HCT116 (cell line): ENCODE measurements around the gene VEGFD. TPM values are rescaled to one million over a fixed set of nuclear protein-coding genes. Genes with fewer than 3 reads are reported as not detected.
A peak's percentile ranks its signal among the peaks of the same experiment; 100 is the strongest.

ENCODE experiments used
- ATAC-seq: fragments of 200-7000 bp; cut with Tn5 transposase; 2 replicates; pipeline ENCODE4 v1.9.1; 2020; ENCODE audit warnings: mild to moderate bottlenecking, moderate library complexity
- BruUV-seq: library from RNA; stranded (reverse); fragments of 400-500 nt; replicated peaks from 2 replicates; lab custom pipeline; 2021; lab: Mats Ljungman, UMichigan
- CTCF ChIA-PET: fragments of 300-600 bp; sonication (Branson Sonifier 250); formaldehyde crosslinking; loops from one replicate; lab custom pipeline; 2021; ENCODE audit warnings: antibody characterized with exemption; lab: Charles Lee
- POLR2A ChIA-PET: fragments of 300-600, 350-600 bp; sonication (Branson Sonifier 250); formaldehyde crosslinking; loops from one replicate; lab custom pipeline; 2021; ENCODE audit warnings: antibody characterized with exemption; lab: Charles Lee
- RAD21 ChIA-PET, 2 experiments: fragments of 300-600 bp; sonication (Branson Sonifier 250); formaldehyde crosslinking; loops; one replicate each; lab custom pipeline; 2023; ENCODE audit warnings: low total read pairs in 2 of 2; ENCODE audit not compliant: uncharacterized antibody in 2 of 2, unreplicated experiment in 2 of 2, low non-redundant PET in 1 of 2; lab: Charles Lee
- DNase-seq: peaks from one replicate; pipeline ENCODE4 v3.0.0-alpha.2; 2010; ENCODE audit warnings: low read depth, low spot score
- H2AFZ ChIP-seq: fragments of 200-600 bp; shearing (Covaris generic), sonication (generic); 2 replicates; pipeline ENCODE4 v1.6.1; 2017; ENCODE audit warnings: low read depth, mixed run types, mixed read lengths, antibody characterized with exemption, low read length; ENCODE audit not compliant: poor library complexity, severe bottlenecking
- H3K27ac ChIP-seq: 2 replicates; pipeline ENCODE4 v1.5.1; 2012; ENCODE audit warnings: low read depth, low read length
- H3K27me3 ChIP-seq: fragments of 200-600 bp; sonication (generic); 2 replicates; pipeline ENCODE4 v1.6.1; 2016; ENCODE audit warnings: mixed run types, low read length, mixed read lengths; ENCODE audit not compliant: insufficient read depth
- H3K36me3 ChIP-seq, 2 experiments: fragments of 200-500 bp in 1 of 2; fragments of 200-600 bp in 1 of 2; sonication (Bioruptor generic) in 1 of 2; sonication (generic) in 1 of 2; 2 replicates each; pipeline versions ENCODE4 v1.5.1 to v1.6.1; 2014 to 2016; ENCODE audit warnings: low read length in 2 of 2, inconsistent platforms in 1 of 2, mixed read lengths in 1 of 2, mixed run types in 1 of 2; ENCODE audit not compliant: insufficient read depth in 2 of 2, control insufficient read depth in 1 of 2
- H3K4me1 ChIP-seq, 2 experiments: fragments of 200-600 bp in 1 of 2; sonication (generic) in 1 of 2; 2 replicates each; pipeline versions ENCODE4 v1.5.1 to v1.6.1; 2012 to 2017; ENCODE audit warnings: low read length in 2 of 2, inconsistent platforms in 1 of 2, mild to moderate bottlenecking in 1 of 2, mixed read lengths in 1 of 2, mixed run types in 1 of 2, moderate library complexity in 1 of 2; ENCODE audit not compliant: insufficient read depth in 2 of 2, control insufficient read depth in 1 of 2
- H3K4me2 ChIP-seq: fragments of 200-600 bp; sonication (generic); 2 replicates; pipeline ENCODE4 v1.6.1; 2017; ENCODE audit warnings: mixed run types, low read length, mixed read lengths
- H3K4me3 ChIP-seq, 2 experiments: fragments of 200-600 bp in 1 of 2; sonication (generic) in 1 of 2; replicated peaks in 1 of 2; 2 replicates each; pipeline ENCODE4 v1.5.1; 2011 to 2016; ENCODE audit warnings: low read length in 2 of 2, control low read depth in 1 of 2, low read depth in 1 of 2, mild to moderate bottlenecking in 1 of 2, mixed read lengths in 1 of 2, mixed run types in 1 of 2
- H3K79me2 ChIP-seq: fragments of 200-600 bp; sonication (generic); 2 replicates; pipeline ENCODE4 v1.6.1; 2017; ENCODE audit warnings: mild to moderate bottlenecking, mixed run types, low read length, moderate library complexity, mixed read lengths; ENCODE audit not compliant: insufficient read depth
- H3K9ac ChIP-seq: fragments of 200-600 bp; sonication (generic); 2 replicates; pipeline ENCODE4 v1.6.1; 2016; ENCODE audit warnings: low read length, mixed read lengths
- H3K9me2 ChIP-seq: fragments of 200-600 bp; sonication (generic), shearing (Covaris generic); 2 replicates; pipeline ENCODE4 v1.6.1; 2017; ENCODE audit warnings: mixed run types, mild to moderate bottlenecking, moderate library complexity; ENCODE audit not compliant: insufficient read depth
- H3K9me3 ChIP-seq, 2 experiments: fragments of 200-500 bp in 1 of 2; fragments of 200-600 bp in 1 of 2; sonication (Bioruptor generic) in 1 of 2; sonication (generic) in 1 of 2; 2 replicates each; pipeline ENCODE4 v1.6.1; 2014 to 2017; ENCODE audit warnings: low read length in 2 of 2, mixed read lengths in 2 of 2, inconsistent platforms in 1 of 2, low read depth in 1 of 2, mild to moderate bottlenecking in 1 of 2, mixed run types in 1 of 2, moderate library complexity in 1 of 2; ENCODE audit not compliant: control insufficient read depth in 1 of 2, insufficient read depth in 1 of 2
- H4K20me1 ChIP-seq: fragments of 200-600 bp; sonication (generic), shearing (Covaris generic); 2 replicates; pipeline ENCODE4 v1.6.1; 2017; ENCODE audit warnings: mixed run types, mild to moderate bottlenecking, moderate library complexity; ENCODE audit not compliant: insufficient read depth
- ATF3 ChIP-seq: IDR thresholded peaks from 2 replicates; pipeline ENCODE4 v1.6.1; 2012
- CBX3 ChIP-seq: IDR thresholded peaks from 2 replicates; pipeline ENCODE4 v1.6.1; 2012; ENCODE audit warnings: low read depth
- CEBPB ChIP-seq: IDR thresholded peaks from 2 replicates; pipeline ENCODE4 v1.6.1; 2012; ENCODE audit warnings: low read depth
- ELF1 ChIP-seq: IDR thresholded peaks from 2 replicates; pipeline ENCODE4 v1.6.1; 2012; ENCODE audit warnings: low read depth, borderline replicate concordance
- EZH2 ChIP-seq: fragments of 200-600 bp; sonication (generic); IDR thresholded peaks from 2 replicates; pipeline ENCODE4 v1.6.1; 2017; ENCODE audit warnings: antibody characterized with exemption, mixed run types
- FOSL1 ChIP-seq: IDR thresholded peaks from 2 replicates; pipeline ENCODE4 v1.6.1; 2012; ENCODE audit warnings: low read depth
- MAX ChIP-seq: IDR thresholded peaks from 2 replicates; pipeline ENCODE4 v1.6.1; 2012
- POLR2AphosphoS5 ChIP-seq: IDR thresholded peaks from 2 replicates; pipeline ENCODE4 v1.6.1; 2011; ENCODE audit warnings: mild to moderate bottlenecking, low read depth, low read length, moderate library complexity
- RAD21 ChIP-seq: IDR thresholded peaks from 2 replicates; pipeline ENCODE4 v1.6.1; 2012; ENCODE audit warnings: low read depth, mild to moderate bottlenecking
- REST ChIP-seq: IDR thresholded peaks from 2 replicates; pipeline ENCODE4 v1.6.1; 2012; ENCODE audit warnings: low read depth
- SIN3A ChIP-seq: IDR thresholded peaks from 2 replicates; pipeline ENCODE4 v1.6.1; 2012; ENCODE audit warnings: low read depth
- SP1 ChIP-seq: IDR thresholded peaks from 2 replicates; pipeline ENCODE4 v1.6.1; 2012; ENCODE audit warnings: low read depth
- YY1 ChIP-seq: IDR thresholded peaks from 2 replicates; pipeline ENCODE4 v1.6.1; 2011; ENCODE audit warnings: low read length, low read depth, moderate library complexity, mild to moderate bottlenecking; ENCODE audit not compliant: insufficient replicate concordance; ENCODE audit errors: extremely low read depth
- intact Hi-C: fragments of 100-400 bp; cut with micrococcal nuclease; formaldehyde crosslinking; loops from 2 replicates; pipeline ENCODE4 v1.10.0; 2022
- total RNA-seq: library from RNA; stranded (reverse); gene quantifications from one replicate; pipeline ENCODE4 v1.2.1, GENCODE V29; 2021; ENCODE audit not compliant: unreplicated experiment

The VEGFD gene
- total RNA-seq, 1 experiment from 2014 or later = 0.37 TPM

- CTCF ChIA-PET = no interaction called here
- peak; percentile 98 for ATAC-seq
These were observed 48.8 kb downstream of the VEGFD start, which contains the start of gene PIGA for GRCh38 chrX:15335135-15336022. Gene PIGA, minus strand, starts transcription at chrX:15335523. Its CDS starts 3,593 bp downstream, at chrX:15331930.

GRCh38 chrX:15334561-15334960 lies 49.7 kb downstream of the VEGFD start:
- H3K4me3 ChIP-seq = peak overlapping the region; percentile 76 to 81
- H3K27ac ChIP-seq = no peak overlapping the region
- H3K9me3 ChIP-seq = no peaks in the 10 kb centered on the region
- ChIA-PET RAD21 (no interaction called here), POLR2A (no interaction called here), CTCF (no interaction called here)
- no peaks in the 10 kb centered on the region for H4K20me1 ChIP-seq
- intact Hi-C loops = no loop called here
- no peaks in the 10 kb centered on the region for H3K9me2 ChIP-seq
- H3K79me2 ChIP-seq = peaks cover 15% of the 10 kb centered on the region
- no peaks in the 10 kb centered on the region for H3K27me3 ChIP-seq
- H3K36me3 ChIP-seq = peaks cover 0 to 3% of the 10 kb centered on the region in 2 experiments; a peak in 1 of 4 replicates
- H3K9ac ChIP-seq = peak overlapping the region; percentile 77
- H3K4me2 ChIP-seq = peak overlapping the region; percentile 81
- H3K4me1 ChIP-seq = peaks cover 0 to 11% of the 10 kb centered on the region in 2 experiments; a peak in 2 of 4 replicates
- no peak for DNase-seq
- no peak for ATAC-seq
- no peak overlapping the region for H2AFZ ChIP-seq
- BruUV-seq = no TSS peak
- TF ChIP-seq YY1 = no peak
- no peak for TF ChIP-seq FOSL1
- TF ChIP-seq EZH2 = no peak
- TF ChIP-seq RAD21 = no peak
- no peak for TF ChIP-seq ATF3
- no peak for TF ChIP-seq SP1
- TF ChIP-seq REST = no peak
- TF ChIP-seq POLR2AphosphoS5 = no peak
- no peak for TF ChIP-seq CEBPB

More at GRCh38 chrX:15335135-15336022, 48.8 kb downstream of the VEGFD start, which contains the start of gene PIGA:
- intact Hi-C loops = no loop called here
- TF ChIP-seq YY1 (peak; percentile 82), CBX3 (no peak), CEBPB (no peak), SP1 (peak; percentile 75), SIN3A (peak; percentile 74), ELF1 (peak; percentile 20; the same call in 1 of the 2 replicates), MAX (peak; percentile 29; the same call in 1 of the 2 replicates), POLR2AphosphoS5 (peak; percentile 77)
- ChIA-PET RAD21 (no interaction called here), POLR2A (no interaction called here)
- peak; percentile 89 for DNase-seq
- H3K9ac ChIP-seq = peak within 1 kb of the TSS; percentile 77
- TSS peak; percentile 80 for BruUV-seq
- peak within 1 kb of the TSS; percentile 86 for H3K4me2 ChIP-seq
- H3K36me3 ChIP-seq = peaks cover 0 to 3% of the 10 kb centered on the region in 2 experiments; a peak in 1 of 4 replicates
- no peaks in the 10 kb centered on the region for H4K20me1 ChIP-seq
- peak within 1 kb of the TSS; percentile 88 for H2AFZ ChIP-seq
- no peaks in the 10 kb centered on the region for H3K27me3 ChIP-seq
- H3K4me3 ChIP-seq = peak within 1 kb of the TSS; percentile 76 to 81
- no peak within 1 kb of the TSS; the same call in 1 of the 2 replicates for H3K27ac ChIP-seq
- no peaks in the 10 kb centered on the region for H3K9me3 ChIP-seq
- no peaks in the 10 kb centered on the region for H3K9me2 ChIP-seq
- peaks cover 0 to 11% of the 10 kb centered on the region in 2 experiments; a peak in 2 of 4 replicates for H3K4me1 ChIP-seq
- peaks cover 15% of the 10 kb centered on the region for H3K79me2 ChIP-seq
